Measurements from ENCODE around the gene FIGNL2.

The FIGNL2 gene

GRCh38 chr12:51871918-51872688 is 23.6 kb upstream of the FIGNL2 start:
- TF ChIP-seq CTCF (IDR thresholded peaks at IDR 0.05; ENCODE audit: insufficient read depth, low read length, poor library complexity, severe bottlenecking), result no peak
- peaks cover 4% of the 10 kb centered on the region for H3K27me3 ChIP-seq (replicated peaks; ENCODE audit: control insufficient read depth, insufficient read depth, low read length)
- H3K4me3 ChIP-seq (replicated peaks; ENCODE audit: low read depth, low read length), result no peak overlapping the region
- no peaks in the 10 kb centered on the region for H3K36me3 ChIP-seq (ENCODE audit: control insufficient read depth, insufficient read depth, low read length)
- DNase-seq (ENCODE audit: extremely low read depth, insufficient read length), result no peak

- no peaks in the 10 kb centered on the region for H3K36me3 ChIP-seq (ENCODE audit: control insufficient read depth, insufficient read depth, low read length)
- peaks cover 4% of the 10 kb centered on the region for H3K27me3 ChIP-seq (replicated peaks; ENCODE audit: control insufficient read depth, insufficient read depth, low read length)
- H3K4me3 ChIP-seq (replicated peaks; ENCODE audit: low read depth, low read length), result no peak overlapping the region
- peak; percentile 6 for TF ChIP-seq CTCF (IDR thresholded peaks at IDR 0.05; ENCODE audit: insufficient read depth, low read length, poor library complexity, severe bottlenecking)
- no peak for DNase-seq (ENCODE audit: extremely low read depth, insufficient read length)
These were observed 22.6 kb upstream of the FIGNL2 start for GRCh38 chr12:51871126-51871525.

GRCh38 chr12:51870504-51870903 is 22.0 kb upstream of the FIGNL2 start:
- TF ChIP-seq CTCF (IDR thresholded peaks at IDR 0.05; ENCODE audit: insufficient read depth, low read length, poor library complexity, severe bottlenecking), result no peak
- no peak for DNase-seq (ENCODE audit: extremely low read depth, insufficient read length)
- Histone ChIP-seq H3K27me3 (replicated peaks; ENCODE audit: control insufficient read depth, insufficient read depth, low read length) (peaks cover 4% of the 10 kb centered on the region), H3K4me3 (replicated peaks; ENCODE audit: low read depth, low read length) (no peak overlapping the region), H3K36me3 (ENCODE audit: control insufficient read depth, insufficient read depth, low read length) (no peaks in the 10 kb centered on the region)

GRCh38 chr12:51869931-51870330 is 21.4 kb upstream of the FIGNL2 start:
- no peak overlapping the region for H3K4me3 ChIP-seq (replicated peaks; ENCODE audit: low read depth, low read length)
- no peaks in the 10 kb centered on the region for H3K36me3 ChIP-seq (ENCODE audit: control insufficient read depth, insufficient read depth, low read length)
- DNase-seq (ENCODE audit: extremely low read depth, insufficient read length), result no peak
- TF ChIP-seq CTCF (IDR thresholded peaks at IDR 0.05; ENCODE audit: insufficient read depth, low read length, poor library complexity, severe bottlenecking), result no peak
- peaks cover 4% of the 10 kb centered on the region for H3K27me3 ChIP-seq (replicated peaks; ENCODE audit: control insufficient read depth, insufficient read depth, low read length)

GRCh38 chr12:51869496-51869865 is 21.0 kb upstream of the FIGNL2 start:
- no peak overlapping the region for H3K4me3 ChIP-seq (replicated peaks; ENCODE audit: low read depth, low read length)
- no peak for TF ChIP-seq CTCF (IDR thresholded peaks at IDR 0.05; ENCODE audit: insufficient read depth, low read length, poor library complexity, severe bottlenecking)
- no peaks in the 10 kb centered on the region for H3K36me3 ChIP-seq (ENCODE audit: control insufficient read depth, insufficient read depth, low read length)
- no peak for DNase-seq (ENCODE audit: extremely low read depth, insufficient read length)
- H3K27me3 ChIP-seq (replicated peaks; ENCODE audit: control insufficient read depth, insufficient read depth, low read length), result peaks cover 5% of the 10 kb centered on the region

Measured in GM06990 (cell line).